ENCODE results near the gene ADAM33. TPM values are rescaled to one million over a fixed set of nuclear protein-coding genes. Genes with fewer than 3 reads are reported as not detected.

Gene ADAM33
- total RNA-seq, 2 donors from 2014 or later: 18.2 to 38.3 TPM

- Histone ChIP-seq H3K4me3 (no peak overlapping the region), H3K27me3 (replicated peaks; ENCODE audit: insufficient read depth) (no peaks in the 10 kb centered on the region), H3K9me3 (no peaks in the 10 kb centered on the region), H3K27ac (no peak overlapping the region), H3K4me1 (replicated peaks) (no peaks in the 10 kb centered on the region), H3K36me3 (no peaks in the 10 kb centered on the region)
- no peak for TF ChIP-seq POLR2A (IDR thresholded peaks at IDR 0.05)
- no peak for DNase-seq (ENCODE audit: low spot score)
- 90% methylated on average over 14 of the region's 14 CpGs for WGBS
- intact Hi-C loops (cut with DNase I): no loop called here
Measured at GRCh38 chr20:3705491-3705969, 23.7 kb upstream of the ADAM33 start.

GRCh38 chr20:3704087-3704486, 22.3 kb upstream of the ADAM33 start:
- Histone ChIP-seq H3K4me1 (replicated peaks) (no peaks in the 10 kb centered on the region), H3K36me3 (no peaks in the 10 kb centered on the region), H3K4me3 (no peak overlapping the region), H3K27me3 (replicated peaks; ENCODE audit: insufficient read depth) (no peaks in the 10 kb centered on the region), H3K27ac (no peak overlapping the region), H3K9me3 (no peaks in the 10 kb centered on the region)
- no peak for TF ChIP-seq CTCF (IDR thresholded peaks at IDR 0.05)
- DNase-seq (ENCODE audit: low spot score): no peak
- intact Hi-C loops (cut with DNase I): no loop called here
- WGBS: 86% methylated on average over 5 of the region's 5 CpGs

- H3K27ac ChIP-seq: no peak overlapping the region
- intact Hi-C loops (cut with DNase I): no loop called here
Measured at GRCh38 chr20:3702611-3703391, 21.0 kb upstream of the ADAM33 start.

GRCh38 chr20:3701061-3701998, 19.5 kb upstream of the ADAM33 start:
- WGBS: 81% methylated on average over 13 of the region's 13 CpGs

More at GRCh38 chr20:3702611-3703391, 21.0 kb upstream of the ADAM33 start:
- Histone ChIP-seq H3K4me3 (no peak overlapping the region), H3K9me3 (no peaks in the 10 kb centered on the region), H3K4me1 (replicated peaks) (no peaks in the 10 kb centered on the region), H3K36me3 (no peaks in the 10 kb centered on the region), H3K27me3 (replicated peaks; ENCODE audit: insufficient read depth) (no peaks in the 10 kb centered on the region)
- 95% methylated on average over 10 of the region's 11 CpGs for WGBS
- DNase-seq (ENCODE audit: low spot score): no peak
- TF ChIP-seq POLR2A (IDR thresholded peaks at IDR 0.05) (no peak), CTCF (IDR thresholded peaks at IDR 0.05) (no peak), POLR2AphosphoS5 (IDR thresholded peaks at IDR 0.05) (no peak)

More at GRCh38 chr20:3701061-3701998, 19.5 kb upstream of the ADAM33 start:
- intact Hi-C loops (cut with DNase I): no loop called here
- H3K4me1 ChIP-seq (replicated peaks): no peaks in the 10 kb centered on the region
- H3K9me3 ChIP-seq: no peaks in the 10 kb centered on the region
- no peaks in the 10 kb centered on the region for H3K36me3 ChIP-seq
- DNase-seq (ENCODE audit: low spot score): no peak
- H3K4me3 ChIP-seq: no peak overlapping the region
- H3K27ac ChIP-seq: no peak overlapping the region
- no peaks in the 10 kb centered on the region for H3K27me3 ChIP-seq (replicated peaks; ENCODE audit: insufficient read depth)
- TF ChIP-seq POLR2AphosphoS5 (IDR thresholded peaks at IDR 0.05) (no peak), CTCF (IDR thresholded peaks at IDR 0.05) (no peak), POLR2A (IDR thresholded peaks at IDR 0.05) (no peak)
